Natural killer cell treated with Interleukin-12 subunit alpha and Interleukin-12 subunit beta and Interleukin-15 and Interleukin-18, amount 100 ng/mL, for 72 hours (primary cell): ENCODE data around the gene POLR2M. TPM values are rescaled to one million over a fixed set of nuclear protein-coding genes. Genes with fewer than 3 reads are reported as not detected.

ENCODE experiments used
- ATAC-seq, 2 donors: fragments of 150-1000 bp; cut with Tn5 transposase in 1 of 2; sonication (Bioruptor Pico), chemical (Tn5 transposase) in 1 of 2; 2 replicates each; pipeline ENCODE4 v1.10.0; 2021
- DNase-seq: peaks from one replicate; pipeline ENCODE4 v3.0.0; 2022; ENCODE audit warnings: low spot score
- H3K27ac Mint-ChIP-seq, 2 donors: 1 replicate in 1 of 2; 2 replicates in 1 of 2; pipeline ENCODE4 v1.8.0; 2022; ENCODE audit warnings: mixed read lengths in 2 of 2, mild to moderate bottlenecking in 1 of 2, moderate library complexity in 1 of 2
- H3K27me3 Mint-ChIP-seq, 2 donors: 1 replicate in 1 of 2; 2 replicates in 1 of 2; pipeline ENCODE4 v1.8.0; 2022; ENCODE audit warnings: mixed read lengths in 2 of 2
- H3K36me3 Mint-ChIP-seq: one replicate; pipeline ENCODE4 v1.8.0; 2022; ENCODE audit warnings: mixed read lengths
- H3K4me1 Mint-ChIP-seq, 2 donors: 1 replicate in 1 of 2; 2 replicates in 1 of 2; pipeline ENCODE4 v1.8.0; 2022; ENCODE audit warnings: low read depth in 2 of 2, mixed read lengths in 2 of 2, mild to moderate bottlenecking in 1 of 2
- H3K4me3 Mint-ChIP-seq: one replicate; pipeline ENCODE4 v1.8.0; 2022; ENCODE audit warnings: mixed read lengths
- H3K9me3 Mint-ChIP-seq: 2 replicates; pipeline ENCODE4 v1.8.0; 2022; ENCODE audit warnings: mixed read lengths
- total RNA-seq, 2 donors: library from RNA; stranded (reverse); gene quantifications; one replicate each; pipeline ENCODE4 v1.2.3, GENCODE V29; 2022

POLR2M gene
- total RNA-seq, 2 donors from 2014 or later = 40.2 to 47.5 TPM

DNA sequence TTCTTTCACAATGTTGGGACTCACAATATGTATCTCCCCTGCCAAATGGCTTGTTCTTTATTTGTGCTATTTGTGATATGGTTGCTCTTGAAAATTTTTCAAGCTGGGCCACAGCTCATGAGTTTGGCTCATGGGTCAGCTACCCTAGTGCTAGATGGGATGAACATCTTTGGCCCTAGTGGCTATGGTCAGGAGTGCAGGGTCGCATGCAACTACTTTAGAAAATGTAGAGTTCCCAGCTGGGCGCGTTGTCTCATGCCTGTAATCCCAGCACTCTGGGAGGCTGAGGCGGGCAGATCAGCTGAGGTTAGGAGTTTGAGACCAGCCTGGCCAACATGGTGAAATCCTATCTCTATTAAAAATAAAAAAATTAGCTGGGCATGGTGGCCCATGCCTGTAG, 55.8 kb downstream of the POLR2M start:
- Mint-ChIP-seq H3K27me3 (peaks cover 13% of the 10 kb centered on the region in 2 donors), H3K9me3 (no peaks in the 10 kb centered on the region), H3K4me1 (peaks cover 2 to 3% of the 10 kb centered on the region in 2 donors), H3K36me3 (no peaks in the 10 kb centered on the region), H3K4me3 (no peak overlapping the region), H3K27ac (no peak overlapping the region)
- DNase-seq = no peak
- no peak for ATAC-seq

DNA sequence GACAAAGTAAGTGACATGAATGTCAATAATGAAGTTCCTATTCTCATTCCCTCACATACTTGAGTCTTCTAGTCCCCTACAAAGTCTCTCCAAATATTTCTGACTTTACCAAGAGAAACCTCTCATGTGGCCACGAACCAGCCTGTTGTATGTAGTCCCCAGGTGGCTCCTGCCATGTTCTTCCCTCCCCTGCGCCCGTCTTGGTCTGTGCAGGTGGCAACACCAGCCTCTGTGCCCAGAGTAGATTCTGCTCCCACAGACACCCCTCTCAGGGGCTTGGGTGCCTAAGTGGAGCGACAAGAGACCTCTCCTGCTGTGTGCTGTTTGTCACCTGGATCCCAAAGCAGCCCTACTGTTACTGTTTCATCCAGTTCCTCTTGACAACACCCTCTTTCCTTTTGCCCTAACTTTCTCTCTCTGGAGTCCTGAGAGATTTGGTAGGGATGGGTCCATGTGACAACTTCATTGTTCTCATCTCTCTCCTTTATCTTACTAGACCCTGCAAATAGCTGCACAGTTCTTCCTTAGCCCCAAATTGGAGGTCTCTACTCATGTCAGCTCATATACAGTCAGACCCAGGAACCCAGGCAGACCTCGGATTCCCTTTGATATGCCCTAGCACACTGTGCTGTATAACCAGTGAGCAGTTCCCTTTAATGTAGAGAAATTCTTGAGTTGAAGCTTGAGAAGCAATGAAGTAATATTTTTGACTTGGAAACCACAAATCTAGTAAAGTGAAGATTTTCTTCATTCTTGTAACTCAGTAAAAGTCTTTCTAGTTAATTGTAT, 56.9 kb downstream of the POLR2M start:
- ATAC-seq = peak in 1 of 2 donors; percentile 28

More for the DNA sequence above, 56.9 kb downstream of the POLR2M start:
- no peak for DNase-seq
- Mint-ChIP-seq H3K36me3 (no peaks in the 10 kb centered on the region), H3K27me3 (peaks cover 6 to 13% of the 10 kb centered on the region in 2 donors), H3K27ac (no peak overlapping the region), H3K9me3 (no peaks in the 10 kb centered on the region), H3K4me1 (peaks cover 4 to 11% of the 10 kb centered on the region in 2 donors), H3K4me3 (no peak overlapping the region)

Other genes starting within 250 kb of the POLR2M start
- not detected for gene MYZAP, start 114.8 kb upstream of the POLR2M start, total RNA-seq